HUES6 (cell line): ENCODE measurements around the gene DSG1.

Experiments
- H3K27ac ChIP-seq: 2 replicates; pipeline ENCODE4 v1.7.0; 2013; ENCODE audit warnings: low read depth, mild to moderate bottlenecking, low read length, inconsistent platforms
- H3K27me3 ChIP-seq: 2 replicates; pipeline ENCODE4 v1.6.1; 2013; ENCODE audit warnings: low read length; ENCODE audit not compliant: control insufficient read depth, insufficient read depth
- H3K36me3 ChIP-seq: 2 replicates; pipeline ENCODE4 v1.6.1; 2013; ENCODE audit warnings: low read length; ENCODE audit not compliant: control insufficient read depth, insufficient read depth
- H3K4me1 ChIP-seq: 2 replicates; pipeline ENCODE4 v1.6.1; 2013; ENCODE audit warnings: low read length; ENCODE audit not compliant: control insufficient read depth, insufficient read depth
- H3K4me3 ChIP-seq: 2 replicates; pipeline ENCODE4 v1.5.1; 2013; ENCODE audit warnings: low read depth, low read length
- H3K9ac ChIP-seq: one replicate; pipeline ENCODE4 v1.6.1; 2013; ENCODE audit warnings: mild to moderate bottlenecking, low read length
- H3K9me3 ChIP-seq: 2 replicates; pipeline ENCODE4 v1.6.1; 2013; ENCODE audit warnings: low read depth, low read length; ENCODE audit not compliant: control insufficient read depth, insufficient read depth

The DSG1 gene

GRCh38 chr18:31291688-31292087, 26.3 kb upstream of the DSG1 start:
- Histone ChIP-seq H3K9me3 (peaks cover 36% of the 10 kb centered on the region), H3K4me1 (no peaks in the 10 kb centered on the region), H3K9ac (no peak overlapping the region), H3K27me3 (no peaks in the 10 kb centered on the region), H3K27ac (no peak overlapping the region), H3K4me3 (no peak overlapping the region), H3K36me3 (no peaks in the 10 kb centered on the region)

GRCh38 chr18:31294199-31294747, 23.7 kb upstream of the DSG1 start:
- Histone ChIP-seq H3K4me1 (no peaks in the 10 kb centered on the region), H3K9me3 (peaks cover 20% of the 10 kb centered on the region), H3K27ac (no peak overlapping the region), H3K27me3 (no peaks in the 10 kb centered on the region), H3K4me3 (no peak overlapping the region), H3K9ac (no peak overlapping the region), H3K36me3 (no peaks in the 10 kb centered on the region)

DNA sequence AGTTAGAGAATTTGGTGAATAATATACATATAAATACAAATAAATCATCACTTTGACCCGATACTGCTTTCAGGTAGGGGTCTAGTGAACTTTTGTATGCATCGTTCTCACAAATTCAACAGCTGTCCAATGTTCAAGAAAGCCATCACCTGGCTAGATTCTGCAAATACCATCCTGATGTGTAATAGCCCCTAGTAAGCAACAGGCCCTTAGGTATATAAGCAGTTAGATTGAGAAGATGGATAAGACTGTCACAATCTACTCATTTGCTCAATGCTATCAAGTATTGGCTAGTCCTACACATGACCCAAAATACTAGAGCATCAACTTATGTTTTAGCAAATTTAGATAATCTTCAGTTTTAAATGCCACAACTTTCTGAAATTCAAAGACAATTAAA, 20.7 kb upstream of the DSG1 start:
- H3K4me3 ChIP-seq, result no peak overlapping the region

GRCh38 chr18:31301201-31301655, 16.7 kb upstream of the DSG1 start:
- no peaks in the 10 kb centered on the region for H3K27me3 ChIP-seq
- H3K4me3 ChIP-seq, result no peak overlapping the region
- peaks cover 10% of the 10 kb centered on the region for H3K4me1 ChIP-seq
- H3K9me3 ChIP-seq, result no peaks in the 10 kb centered on the region
- no peak overlapping the region for H3K9ac ChIP-seq
- H3K36me3 ChIP-seq, result no peaks in the 10 kb centered on the region
- H3K27ac ChIP-seq, result no peak overlapping the region; the same call in 1 of the 2 replicates

More for the DNA sequence above, 20.7 kb upstream of the DSG1 start:
- no peak overlapping the region for H3K9ac ChIP-seq
- H3K4me1 ChIP-seq, result peaks cover 10% of the 10 kb centered on the region
- H3K9me3 ChIP-seq, result peaks cover 1% of the 10 kb centered on the region; the same call in 1 of the 2 replicates
- no peaks in the 10 kb centered on the region for H3K27me3 ChIP-seq
- no peak overlapping the region for H3K27ac ChIP-seq
- H3K36me3 ChIP-seq, result no peaks in the 10 kb centered on the region

DNA sequence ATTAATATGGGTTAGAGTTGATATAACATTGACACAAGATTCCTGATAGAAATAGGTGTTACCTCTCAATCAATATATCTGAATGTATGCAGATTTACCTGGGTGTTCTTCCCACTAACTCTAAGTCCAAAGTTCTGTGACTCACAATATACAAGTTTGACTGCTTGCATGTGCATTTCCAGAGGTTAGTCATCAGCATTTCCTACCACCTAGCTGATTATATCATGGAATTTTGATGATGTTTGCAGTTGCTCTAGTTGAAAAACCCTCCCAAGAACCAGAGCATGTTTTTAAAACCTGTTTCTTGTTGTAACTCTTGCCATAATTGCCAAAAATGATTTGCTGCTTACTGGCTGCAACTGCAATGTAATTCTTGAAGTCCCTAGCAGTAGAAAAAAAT, 15.0 kb upstream of the DSG1 start:
- Histone ChIP-seq H3K27ac (no peak overlapping the region), H3K4me3 (no peak overlapping the region), H3K9me3 (no peaks in the 10 kb centered on the region), H3K9ac (no peak overlapping the region), H3K4me1 (peaks cover 10% of the 10 kb centered on the region), H3K27me3 (no peaks in the 10 kb centered on the region), H3K36me3 (no peaks in the 10 kb centered on the region)

DNA sequence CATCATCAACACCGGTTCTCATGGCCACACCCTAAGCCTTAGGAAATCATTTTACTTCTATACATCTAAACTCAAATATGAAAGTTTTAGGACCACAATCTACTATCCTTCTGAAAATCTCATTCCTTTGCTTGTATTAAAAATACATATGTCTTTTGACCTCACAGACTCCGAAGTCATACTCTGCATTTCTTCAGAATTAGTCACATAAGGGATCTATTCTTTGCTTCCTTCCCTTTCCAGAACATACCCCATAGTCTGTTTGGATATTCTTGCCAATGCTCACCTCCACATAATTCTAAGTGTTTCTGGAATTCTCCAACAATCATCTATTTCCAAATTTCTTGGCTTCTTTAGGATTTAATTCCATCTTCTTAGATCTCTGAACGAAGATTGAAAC, 14.2 kb upstream of the DSG1 start:
- Histone ChIP-seq H3K9ac (no peak overlapping the region), H3K9me3 (no peaks in the 10 kb centered on the region), H3K27me3 (no peaks in the 10 kb centered on the region), H3K36me3 (no peaks in the 10 kb centered on the region), H3K4me3 (no peak overlapping the region), H3K27ac (no peak overlapping the region), H3K4me1 (peaks cover 10% of the 10 kb centered on the region)

DNA sequence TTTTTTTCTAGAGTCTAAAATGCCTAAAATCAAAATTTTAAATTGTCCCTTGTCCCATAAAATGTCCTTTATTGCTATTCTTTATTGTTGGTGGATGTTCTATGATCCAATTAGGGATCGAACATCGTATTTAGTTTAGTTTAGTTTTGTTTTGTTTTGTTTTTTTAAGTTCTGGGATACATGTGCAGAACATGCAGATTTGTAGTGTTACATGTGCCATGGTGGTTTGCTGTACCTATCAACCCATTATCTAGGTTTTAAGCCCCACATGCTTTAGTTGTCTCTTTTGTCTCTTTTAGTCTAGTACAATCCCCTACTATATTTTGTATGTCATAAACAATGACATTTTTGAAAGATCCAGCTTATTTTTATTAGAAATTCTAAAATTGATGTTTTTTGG, 8.8 kb upstream of the DSG1 start:
- no peaks in the 10 kb centered on the region for H3K4me1 ChIP-seq
- no peak overlapping the region for H3K27ac ChIP-seq
- H3K9ac ChIP-seq, result no peak overlapping the region
- H3K9me3 ChIP-seq, result no peaks in the 10 kb centered on the region
- H3K36me3 ChIP-seq, result no peaks in the 10 kb centered on the region
- H3K27me3 ChIP-seq, result no peaks in the 10 kb centered on the region
- H3K4me3 ChIP-seq, result no peak overlapping the region

GRCh38 chr18:31316974-31317373, 986 bp upstream of the DSG1 start:
- no peaks in the 10 kb centered on the region for H3K4me1 ChIP-seq
- no peaks in the 10 kb centered on the region for H3K36me3 ChIP-seq
- no peak overlapping the region for H3K9ac ChIP-seq
- H3K9me3 ChIP-seq, result no peaks in the 10 kb centered on the region
- H3K27me3 ChIP-seq, result no peaks in the 10 kb centered on the region
- no peak overlapping the region for H3K4me3 ChIP-seq
- no peak overlapping the region for H3K27ac ChIP-seq

- Histone ChIP-seq H3K4me3 (no peak overlapping the region), H3K4me1 (no peaks in the 10 kb centered on the region), H3K27ac (no peak overlapping the region), H3K9ac (no peak overlapping the region), H3K27me3 (no peaks in the 10 kb centered on the region), H3K36me3 (no peaks in the 10 kb centered on the region), H3K9me3 (no peaks in the 10 kb centered on the region)
These were observed 3.8 kb downstream of the DSG1 start for GRCh38 chr18:31321719-31322118.

GRCh38 chr18:31325051-31325450, 7.1 kb downstream of the DSG1 start:
- Histone ChIP-seq H3K27me3 (no peaks in the 10 kb centered on the region), H3K4me3 (no peak overlapping the region), H3K4me1 (peaks cover 11% of the 10 kb centered on the region), H3K27ac (no peak overlapping the region), H3K9me3 (no peaks in the 10 kb centered on the region), H3K9ac (no peak overlapping the region), H3K36me3 (no peaks in the 10 kb centered on the region)

DNA sequence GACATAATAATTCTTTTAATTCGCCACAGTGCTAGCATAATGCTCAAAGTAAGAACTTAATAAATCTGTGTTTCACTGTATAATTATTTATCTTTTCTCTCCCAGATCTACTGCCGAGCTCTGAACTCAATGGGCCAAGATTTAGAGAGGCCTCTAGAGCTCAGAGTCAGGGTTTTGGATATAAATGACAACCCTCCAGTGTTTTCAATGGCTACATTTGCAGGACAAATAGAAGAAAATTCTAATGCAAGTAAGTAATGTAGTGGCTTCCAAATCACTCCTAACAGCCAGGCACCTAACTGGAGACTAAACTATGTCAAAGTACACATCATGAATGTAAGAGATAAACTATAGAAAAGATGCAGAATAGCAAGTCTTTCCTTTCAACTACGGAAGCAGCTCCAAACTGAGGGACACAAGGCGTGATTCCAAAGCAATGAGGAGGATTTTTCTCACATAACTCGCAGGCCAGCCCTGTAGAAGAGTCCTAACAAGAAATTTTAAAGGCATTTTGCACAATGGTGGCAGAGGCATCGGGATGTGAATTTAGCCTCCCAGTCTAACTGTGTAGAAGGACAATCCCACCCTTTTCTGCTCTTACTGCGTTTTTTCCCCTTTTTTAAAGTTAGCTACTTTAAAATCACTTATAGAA, 12.0 kb downstream of the DSG1 start:
- Histone ChIP-seq H3K36me3 (no peaks in the 10 kb centered on the region), H3K9ac (no peak overlapping the region), H3K9me3 (no peaks in the 10 kb centered on the region), H3K27me3 (no peaks in the 10 kb centered on the region), H3K4me1 (peaks cover 16% of the 10 kb centered on the region), H3K27ac (no peak overlapping the region), H3K4me3 (peak overlapping the region; percentile 15)
